A673 (cell line): Measurements from ENCODE around the gene TADA2A. TPM values are rescaled to one million over a fixed set of nuclear protein-coding genes. Genes with fewer than 3 reads are reported as not detected.

Experiments used
- BruUV-seq: library from RNA; stranded (reverse); fragments of 400-500 nt; replicated peaks from 2 replicates; lab custom pipeline; 2021; lab: Mats Ljungman, UMichigan
- CTCF ChIA-PET: fragments of 300-600 bp; sonication (Branson Sonifier 250); formaldehyde crosslinking; loops from one replicate; lab custom pipeline; 2022; ENCODE audit warnings: antibody characterized with exemption; lab: Charles Lee
- POLR2A ChIA-PET: fragments of 300-600 bp; sonication (Branson Sonifier 250); formaldehyde crosslinking; loops from one replicate; lab custom pipeline; 2022; ENCODE audit warnings: antibody characterized with exemption; ENCODE audit not compliant: low non-redundant PET; lab: Charles Lee
- DNase-seq: peaks from one replicate; pipeline ENCODE4 v3.0.0-alpha.2; 2015; ENCODE audit warnings: low spot score
- H3K27ac ChIP-seq: fragments of 200-600 bp; sonication (generic); 2 replicates; pipeline ENCODE4 v1.5.1; 2016; ENCODE audit warnings: mixed run types, low read depth, mild to moderate bottlenecking, mixed read lengths, antibody characterized with exemption, low read length; ENCODE audit not compliant: poor library complexity, severe bottlenecking
- H3K27me3 ChIP-seq: fragments of 200-600 bp; sonication (generic); replicated peaks from 2 replicates; pipeline ENCODE4 v1.6.1; 2017; ENCODE audit warnings: mixed run types, low read depth, mild to moderate bottlenecking, mixed read lengths, antibody characterized with exemption, low read length; ENCODE audit not compliant: insufficient read depth, poor library complexity
- H3K36me3 ChIP-seq: fragments of 200-600 bp; sonication (generic); 2 replicates; pipeline ENCODE4 v1.6.1; 2016; ENCODE audit warnings: mixed run types, mild to moderate bottlenecking, mixed read lengths, antibody characterized with exemption, low read length; ENCODE audit not compliant: insufficient read depth, poor library complexity, severe bottlenecking
- H3K4me1 ChIP-seq: fragments of 200-600 bp; sonication (generic); 2 replicates; pipeline ENCODE4 v1.6.1; 2017; ENCODE audit warnings: mixed run types, mild to moderate bottlenecking, mixed read lengths, antibody characterized with exemption, low read length; ENCODE audit not compliant: insufficient read depth, poor library complexity, severe bottlenecking
- H3K4me3 ChIP-seq: fragments of 200-600 bp; sonication (generic); 2 replicates; pipeline ENCODE4 v1.5.1; 2016; ENCODE audit warnings: low read depth, mixed run types, mild to moderate bottlenecking, mixed read lengths, low read length; ENCODE audit not compliant: poor library complexity, severe bottlenecking
- H3K9me3 ChIP-seq: fragments of 200-600 bp; sonication (generic); 2 replicates; pipeline ENCODE4 v1.6.1; 2016; ENCODE audit warnings: mixed run types, low read depth, mild to moderate bottlenecking, mixed read lengths, antibody characterized with exemption, low read length; ENCODE audit not compliant: poor library complexity, severe bottlenecking
- CTCF ChIP-seq: fragments of 300-800, 200-600 bp; sonication (generic); conservative IDR thresholded peaks from 2 replicates; pipeline ENCODE4 v1.5.1; 2017; ENCODE audit warnings: low read depth, mild to moderate bottlenecking, antibody characterized with exemption, low read length, moderate library complexity, mixed read lengths
- EZH2 ChIP-seq: fragments of 200-600 bp; sonication (generic); IDR thresholded peaks from 2 replicates; pipeline ENCODE4 v1.6.1; 2017; ENCODE audit warnings: borderline replicate concordance, low read depth, mild to moderate bottlenecking, mixed read lengths, antibody characterized with exemption, low read length; ENCODE audit not compliant: poor library complexity, severe bottlenecking
- intact Hi-C: fragments of 100-400 bp; cut with micrococcal nuclease; formaldehyde crosslinking; loops from one replicate; pipeline ENCODE4 v1.10.0; 2022; ENCODE audit not compliant: unreplicated experiment
- total RNA-seq: library from RNA; stranded (reverse); gene quantifications from 2 replicates; pipeline ENCODE4 v1.2.3, GENCODE V29; 2021

The TADA2A gene
- total RNA-seq, 1 experiment from 2014 or later = 17.9 TPM

- Histone ChIP-seq H3K9me3 (no peaks in the 10 kb centered on the region), H3K36me3 (no peaks in the 10 kb centered on the region), H3K4me1 (peaks cover 15% of the 10 kb centered on the region), H3K4me3 (peak overlapping the region; percentile 65), H3K27ac (peak overlapping the region; percentile 75), H3K27me3 (no peaks in the 10 kb centered on the region)
- DNase-seq = peak; percentile 37
- CTCF ChIA-PET = no interaction called here
- BruUV-seq = no TSS peak
- POLR2A ChIA-PET = no interaction called here
- intact Hi-C loops = no loop called here
- TF ChIP-seq CTCF (no peak), EZH2 (no peak)
These were observed 82.0 kb downstream of the TADA2A start for GRCh38 chr17:37488607-37489196.

GRCh38 chr17:37489197-37490001, 82.7 kb downstream of the TADA2A start, which contains the start of gene DUSP14:
TSS of gene DUSP14 (plus strand) at chr17:37489891. CDS start at chr17:37512273, 22,382 bp downstream.
- Histone ChIP-seq H3K9me3 (no peaks in the 10 kb centered on the region), H3K4me1 (peaks cover 13% of the 10 kb centered on the region), H3K36me3 (no peaks in the 10 kb centered on the region), H3K27ac (peak within 1 kb of the TSS; percentile 75), H3K4me3 (peak within 1 kb of the TSS; percentile 65), H3K27me3 (no peaks in the 10 kb centered on the region)
- no TSS peak for BruUV-seq
- no peak for TF ChIP-seq EZH2
- no peak for TF ChIP-seq CTCF
- intact Hi-C loops = no loop called here
- ChIA-PET CTCF (no interaction called here), POLR2A (no interaction called here)
- DNase-seq = peak; percentile 86

- Histone ChIP-seq H3K9me3 (no peaks in the 10 kb centered on the region), H3K27me3 (no peaks in the 10 kb centered on the region), H3K36me3 (no peaks in the 10 kb centered on the region), H3K4me3 (peak overlapping the region; percentile 65), H3K27ac (peak overlapping the region; percentile 59), H3K4me1 (peaks cover 13% of the 10 kb centered on the region)
- POLR2A ChIA-PET = no interaction called here
- TF ChIP-seq EZH2 (no peak), CTCF (no peak)
- DNase-seq = peak; percentile 53
- BruUV-seq = no TSS peak
- intact Hi-C loops = no loop called here
- CTCF ChIA-PET = no interaction called here
These were observed 83.4 kb downstream of the TADA2A start for GRCh38 chr17:37490022-37490587.
